PFSK-1 (cell line): ENCODE measurements around the gene PITPNM1.

Experiments
- FOXP2 ChIP-seq: optimal IDR thresholded peaks from 2 replicates; pipeline ENCODE3; 2011; ENCODE audit warnings: borderline replicate concordance, control low read depth, inconsistent platforms; ENCODE audit not compliant: insufficient read depth; ENCODE audit errors: extremely low read length, extremely low read depth
- POLR2AphosphoS5 ChIP-seq: IDR thresholded peaks from 2 replicates; pipeline ENCODE4 v1.6.1; 2012; ENCODE audit warnings: low read depth, mild to moderate bottlenecking, control low read depth, low read length, moderate library complexity
- SIN3A ChIP-seq: IDR thresholded peaks from 2 replicates; pipeline ENCODE4 v1.6.1; 2012; ENCODE audit warnings: mild to moderate bottlenecking, low read length, moderate library complexity, borderline replicate concordance; ENCODE audit not compliant: insufficient read depth
- TAF1 ChIP-seq: IDR thresholded peaks from 2 replicates; pipeline ENCODE4 v1.6.1; 2012; ENCODE audit warnings: low read length, control low read depth, borderline replicate concordance; ENCODE audit not compliant: insufficient read depth
- TF ChIP-seq, protein P1 (sequence below), 2 experiments: IDR thresholded peaks; 2 replicates each; pipeline versions ENCODE4 v1.6.1 to v1.8.0; 2011 to 2012; ENCODE audit warnings: low read depth in 2 of 2, low read length in 2 of 2, control low read depth in 1 of 2, inconsistent platforms in 1 of 2, mild to moderate bottlenecking in 1 of 2, moderate library complexity in 1 of 2; ENCODE audit not compliant: insufficient read depth in 1 of 2

PITPNM1 gene

DNA sequence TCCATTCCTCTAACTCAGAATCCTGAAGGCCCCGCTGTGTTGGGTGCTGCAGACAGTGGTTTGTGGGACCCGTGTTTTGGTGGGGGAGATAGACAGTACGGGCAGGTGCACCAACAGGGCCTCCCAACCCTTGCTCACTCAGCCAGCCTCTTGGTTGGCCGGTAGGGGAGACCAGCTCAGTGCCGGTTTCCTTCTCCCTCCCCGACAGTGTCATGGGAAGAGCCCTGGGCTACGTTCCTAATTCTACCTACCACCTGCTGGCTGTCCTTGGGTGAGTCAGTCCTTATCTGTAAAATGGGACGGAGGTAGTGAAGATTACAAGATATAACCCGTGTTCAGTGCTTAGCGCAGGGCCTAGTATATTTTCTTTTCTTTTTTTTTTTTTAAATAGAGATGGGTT is 42.0 kb downstream of the PITPNM1 start:
- TF ChIP-seq, protein P1, sequence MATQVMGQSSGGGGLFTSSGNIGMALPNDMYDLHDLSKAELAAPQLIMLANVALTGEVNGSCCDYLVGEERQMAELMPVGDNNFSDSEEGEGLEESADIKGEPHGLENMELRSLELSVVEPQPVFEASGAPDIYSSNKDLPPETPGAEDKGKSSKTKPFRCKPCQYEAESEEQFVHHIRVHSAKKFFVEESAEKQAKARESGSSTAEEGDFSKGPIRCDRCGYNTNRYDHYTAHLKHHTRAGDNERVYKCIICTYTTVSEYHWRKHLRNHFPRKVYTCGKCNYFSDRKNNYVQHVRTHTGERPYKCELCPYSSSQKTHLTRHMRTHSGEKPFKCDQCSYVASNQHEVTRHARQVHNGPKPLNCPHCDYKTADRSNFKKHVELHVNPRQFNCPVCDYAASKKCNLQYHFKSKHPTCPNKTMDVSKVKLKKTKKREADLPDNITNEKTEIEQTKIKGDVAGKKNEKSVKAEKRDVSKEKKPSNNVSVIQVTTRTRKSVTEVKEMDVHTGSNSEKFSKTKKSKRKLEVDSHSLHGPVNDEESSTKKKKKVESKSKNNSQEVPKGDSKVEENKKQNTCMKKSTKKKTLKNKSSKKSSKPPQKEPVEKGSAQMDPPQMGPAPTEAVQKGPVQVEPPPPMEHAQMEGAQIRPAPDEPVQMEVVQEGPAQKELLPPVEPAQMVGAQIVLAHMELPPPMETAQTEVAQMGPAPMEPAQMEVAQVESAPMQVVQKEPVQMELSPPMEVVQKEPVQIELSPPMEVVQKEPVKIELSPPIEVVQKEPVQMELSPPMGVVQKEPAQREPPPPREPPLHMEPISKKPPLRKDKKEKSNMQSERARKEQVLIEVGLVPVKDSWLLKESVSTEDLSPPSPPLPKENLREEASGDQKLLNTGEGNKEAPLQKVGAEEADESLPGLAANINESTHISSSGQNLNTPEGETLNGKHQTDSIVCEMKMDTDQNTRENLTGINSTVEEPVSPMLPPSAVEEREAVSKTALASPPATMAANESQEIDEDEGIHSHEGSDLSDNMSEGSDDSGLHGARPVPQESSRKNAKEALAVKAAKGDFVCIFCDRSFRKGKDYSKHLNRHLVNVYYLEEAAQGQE (IDR thresholded peaks at IDR 0.05; ENCODE audit: insufficient read depth in 1 of 2, low read depth in 2 of 2, low read length in 2 of 2), result no peak
- TF ChIP-seq SIN3A (no peak), POLR2AphosphoS5 (no peak), FOXP2 (no peak), TAF1 (no peak)

DNA sequence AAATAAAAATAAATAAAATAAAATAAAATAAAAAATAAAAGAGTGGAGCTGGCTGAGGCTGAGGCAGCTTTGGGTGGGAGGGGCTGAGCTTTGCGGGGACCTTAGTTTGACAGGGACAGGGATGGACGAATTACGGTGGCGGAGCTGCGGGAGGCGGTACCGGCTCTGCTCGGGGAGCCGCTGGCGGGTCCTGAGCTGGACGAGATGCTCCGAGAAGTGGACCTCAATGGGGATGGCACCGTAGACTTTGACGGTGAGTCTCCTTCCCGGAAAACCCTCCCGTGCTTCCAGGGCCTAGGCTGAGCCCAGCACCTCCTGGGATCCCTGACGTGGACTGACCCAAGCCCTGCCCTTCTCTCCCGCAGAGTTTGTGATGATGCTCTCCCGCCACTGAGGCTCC is 46.9 kb downstream of the PITPNM1 start:
- TF ChIP-seq, protein P1 (IDR thresholded peaks at IDR 0.05; ENCODE audit: insufficient read depth in 1 of 2, low read depth in 2 of 2, low read length in 2 of 2), result no peak
- no peak for TF ChIP-seq FOXP2
- no peak for TF ChIP-seq POLR2AphosphoS5
- no peak for TF ChIP-seq SIN3A
- no peak for TF ChIP-seq TAF1

DNA sequence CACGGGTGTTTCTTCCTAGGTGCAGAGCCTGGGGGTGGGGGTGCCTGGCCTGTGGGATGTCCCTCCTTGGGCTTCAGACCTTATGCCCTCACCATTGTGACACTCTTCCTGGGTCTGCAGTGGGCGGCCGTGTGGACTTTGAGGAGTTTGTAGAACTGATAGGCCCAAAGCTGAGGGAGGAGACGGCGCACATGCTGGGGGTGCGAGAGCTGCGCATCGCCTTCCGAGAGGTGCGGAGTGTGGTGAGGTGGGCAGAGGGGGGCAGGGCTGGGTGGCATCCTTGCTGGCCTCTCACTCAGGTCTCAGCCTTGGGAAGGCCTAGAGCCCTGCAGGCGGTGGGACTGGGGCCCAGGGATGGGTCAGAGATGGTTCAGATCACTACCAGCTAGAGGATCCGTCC is 47.7 kb downstream of the PITPNM1 start:
- TF ChIP-seq TAF1, result no peak
- no peak for TF ChIP-seq SIN3A
- TF ChIP-seq, protein P1 (IDR thresholded peaks at IDR 0.05; ENCODE audit: insufficient read depth in 1 of 2, low read depth in 2 of 2, low read length in 2 of 2), result no peak
- no peak for TF ChIP-seq FOXP2
- no peak for TF ChIP-seq POLR2AphosphoS5

DNA sequence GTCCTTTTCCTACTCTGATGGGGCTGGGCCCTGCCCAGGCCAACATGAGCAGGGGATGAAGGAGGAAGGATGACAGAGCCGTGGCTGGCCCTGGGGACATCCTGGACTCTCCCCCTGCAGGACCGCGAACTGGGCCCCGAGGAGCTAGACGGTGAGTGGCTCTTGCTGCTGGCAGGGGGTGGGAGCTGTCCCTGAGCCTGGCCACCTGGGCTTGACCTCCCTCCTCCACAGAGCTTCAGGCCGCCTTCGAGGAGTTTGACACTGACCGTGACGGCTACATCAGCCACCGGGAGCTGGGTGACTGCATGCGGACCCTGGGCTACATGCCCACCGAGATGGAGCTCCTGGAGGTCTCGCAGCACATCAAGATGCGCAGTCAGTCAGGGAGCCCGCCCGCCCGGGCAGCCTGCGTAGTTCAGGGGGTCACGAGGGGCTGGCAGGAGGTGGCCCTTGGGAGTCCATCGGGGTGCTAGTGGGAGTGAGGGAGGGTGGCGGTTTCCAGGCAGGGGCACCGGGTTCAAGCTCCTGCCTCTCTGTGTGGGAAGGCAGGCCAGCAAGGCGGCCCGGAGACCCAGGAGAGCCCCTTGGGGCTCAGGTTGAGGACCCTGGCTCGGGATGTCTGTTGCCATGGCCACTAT is 49.0 kb downstream of the PITPNM1 start:
- TF ChIP-seq SIN3A (no peak), FOXP2 (no peak), TAF1 (no peak), POLR2AphosphoS5 (no peak)
- TF ChIP-seq, protein P1 (IDR thresholded peaks at IDR 0.05; ENCODE audit: insufficient read depth in 1 of 2, low read depth in 2 of 2, low read length in 2 of 2), result no peak

GRCh38 chr11:67455054-67455453 is 50.1 kb downstream of the PITPNM1 start, which contains the start of gene CABP4:
Gene CABP4 (plus strand): TSS chr11:67455354. CDS start chr11:67455424, 70 bp downstream.
- TF ChIP-seq FOXP2 (no peak), POLR2AphosphoS5 (no peak), TAF1 (no peak), SIN3A (no peak)
- TF ChIP-seq, protein P1 (IDR thresholded peaks at IDR 0.05; ENCODE audit: insufficient read depth in 1 of 2, low read depth in 2 of 2, low read length in 2 of 2), result no peak
